SK-N-SH treated with all-trans-retinoic acid at 6 μM for 48 hours (cell line): Measurements from ENCODE around the gene RFNG.

Experiments used
- BACH2 ChIP-seq: fragments of 250-450 bp; sonication (Bioruptor Pico); IDR thresholded peaks from 2 replicates; pipeline ENCODE4 v1.9.0; 2021; ENCODE audit warnings: mild to moderate bottlenecking, borderline replicate concordance
- CSRNP3 ChIP-seq: fragments of 250-450 bp; sonication (Bioruptor Pico); IDR thresholded peaks from 2 replicates; pipeline ENCODE4 v1.5.1; 2021; ENCODE audit warnings: mild to moderate bottlenecking, moderate library complexity
- RARB ChIP-seq: fragments of 250-450 bp; sonication (Bioruptor Pico); IDR thresholded peaks from 2 replicates; pipeline ENCODE4 v1.8.0; 2021; ENCODE audit warnings: mild to moderate bottlenecking, moderate library complexity
- TSHZ2 ChIP-seq: fragments of 250-450 bp; sonication (Bioruptor Pico); IDR thresholded peaks from 2 replicates; pipeline ENCODE4 v1.5.0; 2020; ENCODE audit warnings: mild to moderate bottlenecking, moderate library complexity
- ZC3H10 ChIP-seq: fragments of 250-450 bp; sonication (Bioruptor Pico); IDR thresholded peaks from 2 replicates; pipeline ENCODE4 v1.5.1; 2021; ENCODE audit warnings: mild to moderate bottlenecking, moderate library complexity
- TF ChIP-seq, protein P1 (sequence below): fragments of 250-450 bp; sonication (Bioruptor Pico); IDR thresholded peaks from 2 replicates; pipeline ENCODE4 v1.8.0; 2020; ENCODE audit warnings: mild to moderate bottlenecking, moderate library complexity, borderline replicate concordance

- TF ChIP-seq ZC3H10 (CRISPR knock-in tag) (no peak), TSHZ2 (no peak), CSRNP3 (CRISPR knock-in tag) (no peak), BACH2 (no peak), RARB (no peak)
- TF ChIP-seq, protein P1, sequence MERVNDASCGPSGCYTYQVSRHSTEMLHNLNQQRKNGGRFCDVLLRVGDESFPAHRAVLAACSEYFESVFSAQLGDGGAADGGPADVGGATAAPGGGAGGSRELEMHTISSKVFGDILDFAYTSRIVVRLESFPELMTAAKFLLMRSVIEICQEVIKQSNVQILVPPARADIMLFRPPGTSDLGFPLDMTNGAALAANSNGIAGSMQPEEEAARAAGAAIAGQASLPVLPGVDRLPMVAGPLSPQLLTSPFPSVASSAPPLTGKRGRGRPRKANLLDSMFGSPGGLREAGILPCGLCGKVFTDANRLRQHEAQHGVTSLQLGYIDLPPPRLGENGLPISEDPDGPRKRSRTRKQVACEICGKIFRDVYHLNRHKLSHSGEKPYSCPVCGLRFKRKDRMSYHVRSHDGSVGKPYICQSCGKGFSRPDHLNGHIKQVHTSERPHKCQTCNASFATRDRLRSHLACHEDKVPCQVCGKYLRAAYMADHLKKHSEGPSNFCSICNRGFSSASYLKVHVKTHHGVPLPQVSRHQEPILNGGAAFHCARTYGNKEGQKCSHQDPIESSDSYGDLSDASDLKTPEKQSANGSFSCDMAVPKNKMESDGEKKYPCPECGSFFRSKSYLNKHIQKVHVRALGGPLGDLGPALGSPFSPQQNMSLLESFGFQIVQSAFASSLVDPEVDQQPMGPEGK (CRISPR knock-in tag): no peak
Observed at GRCh38 chr17:82082456-82082855, 30.8 kb upstream of the RFNG start.
